DND-41 (cell line): ENCODE data around the gene FLT3LG.

Experiments used
- ATAC-seq: fragments of 200-7000 bp; cut with Tn5 transposase; 3 replicates; pipeline ENCODE4 v1.9.1; 2021; ENCODE audit warnings: low read depth; ENCODE audit not compliant: insufficient read depth
- DNase-seq: peaks from one replicate; pipeline ENCODE4 v3.0.0-alpha.2; 2020
- H2AFZ ChIP-seq: 2 replicates; pipeline ENCODE4 v1.6.0; 2012; ENCODE audit warnings: low read depth, low read length
- H3K27ac ChIP-seq: 2 replicates; pipeline ENCODE4 v1.5.1; 2012; ENCODE audit warnings: low read length, inconsistent platforms
- H3K27me3 ChIP-seq: fragments of 200-600 bp; sonication (generic); 2 replicates; pipeline ENCODE4 v1.6.0; 2012; ENCODE audit warnings: low read length, mild to moderate bottlenecking, inconsistent platforms; ENCODE audit not compliant: insufficient read depth, poor library complexity
- H3K36me3 ChIP-seq: 2 replicates; pipeline ENCODE4 v1.5.1; 2012; ENCODE audit warnings: low read length, inconsistent platforms; ENCODE audit not compliant: insufficient read depth
- H3K4me1 ChIP-seq: 2 replicates; pipeline ENCODE4 v1.5.1; 2012; ENCODE audit warnings: mild to moderate bottlenecking, low read length; ENCODE audit not compliant: insufficient read depth
- H3K4me2 ChIP-seq: 2 replicates; pipeline ENCODE4 v1.6.0; 2012; ENCODE audit warnings: mild to moderate bottlenecking, moderate library complexity, low read length, inconsistent platforms; ENCODE audit not compliant: insufficient read depth
- H3K4me3 ChIP-seq, 2 experiments: fragments of 200-600 bp in 1 of 2; shearing (Covaris generic) in 1 of 2; 2 replicates each; pipeline ENCODE4 v1.5.1; 2012 to 2016; ENCODE audit warnings: inconsistent platforms in 2 of 2, low read length in 2 of 2, mild to moderate bottlenecking in 2 of 2, low read depth in 1 of 2, moderate library complexity in 1 of 2
- H3K79me2 ChIP-seq: 2 replicates; pipeline ENCODE4 v1.6.0; 2012; ENCODE audit warnings: low read length, inconsistent platforms; ENCODE audit not compliant: insufficient read depth
- H3K9ac ChIP-seq: 2 replicates; pipeline ENCODE4 v1.6.0; 2012; ENCODE audit warnings: low read depth, mild to moderate bottlenecking, inconsistent platforms, low read length, moderate library complexity
- H3K9me3 ChIP-seq: 2 replicates; pipeline ENCODE4 v1.5.1; 2012; ENCODE audit warnings: low read length, moderate library complexity, mild to moderate bottlenecking, inconsistent platforms; ENCODE audit not compliant: insufficient read depth, severe bottlenecking
- H4K20me1 ChIP-seq: 2 replicates; pipeline ENCODE4 v1.6.0; 2012; ENCODE audit warnings: low read length; ENCODE audit not compliant: insufficient read depth
- EZH2 ChIP-seq: IDR thresholded peaks from 3 replicates; pipeline ENCODE4 v1.6.1; 2012; ENCODE audit warnings: borderline replicate concordance, low read depth, mild to moderate bottlenecking, moderate library complexity, low read length, inconsistent platforms; ENCODE audit not compliant: severe bottlenecking
- TF ChIP-seq, protein P1 (sequence below): IDR thresholded peaks from 2 replicates; pipeline ENCODE4 v1.5.1; 2012; ENCODE audit warnings: borderline replicate concordance, low read length, moderate library complexity, mild to moderate bottlenecking; ENCODE audit not compliant: poor library complexity, severe bottlenecking; ENCODE audit errors: extremely low read depth

Gene FLT3LG

GRCh38 chr19:49496574-49497008 is 22.6 kb downstream of the FLT3LG start:
- TF ChIP-seq, protein P1, sequence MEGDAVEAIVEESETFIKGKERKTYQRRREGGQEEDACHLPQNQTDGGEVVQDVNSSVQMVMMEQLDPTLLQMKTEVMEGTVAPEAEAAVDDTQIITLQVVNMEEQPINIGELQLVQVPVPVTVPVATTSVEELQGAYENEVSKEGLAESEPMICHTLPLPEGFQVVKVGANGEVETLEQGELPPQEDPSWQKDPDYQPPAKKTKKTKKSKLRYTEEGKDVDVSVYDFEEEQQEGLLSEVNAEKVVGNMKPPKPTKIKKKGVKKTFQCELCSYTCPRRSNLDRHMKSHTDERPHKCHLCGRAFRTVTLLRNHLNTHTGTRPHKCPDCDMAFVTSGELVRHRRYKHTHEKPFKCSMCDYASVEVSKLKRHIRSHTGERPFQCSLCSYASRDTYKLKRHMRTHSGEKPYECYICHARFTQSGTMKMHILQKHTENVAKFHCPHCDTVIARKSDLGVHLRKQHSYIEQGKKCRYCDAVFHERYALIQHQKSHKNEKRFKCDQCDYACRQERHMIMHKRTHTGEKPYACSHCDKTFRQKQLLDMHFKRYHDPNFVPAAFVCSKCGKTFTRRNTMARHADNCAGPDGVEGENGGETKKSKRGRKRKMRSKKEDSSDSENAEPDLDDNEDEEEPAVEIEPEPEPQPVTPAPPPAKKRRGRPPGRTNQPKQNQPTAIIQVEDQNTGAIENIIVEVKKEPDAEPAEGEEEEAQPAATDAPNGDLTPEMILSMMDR = no peak
- no peak for TF ChIP-seq EZH2
- Histone ChIP-seq H3K4me2 (peak overlapping the region; percentile 92), H3K79me2 (peaks cover 36% of the 10 kb centered on the region), H3K27ac (peak overlapping the region; percentile 86), H4K20me1 (peaks cover 34% of the 10 kb centered on the region), H3K9ac (peak overlapping the region; percentile 93), H3K27me3 (no peaks in the 10 kb centered on the region), H3K36me3 (peaks cover 51% of the 10 kb centered on the region), H3K9me3 (no peaks in the 10 kb centered on the region), H2AFZ (peak overlapping the region; percentile 73), H3K4me1 (peaks cover 57% of the 10 kb centered on the region), H3K4me3 (peak overlapping the region; percentile 72 to 82)
- no peak for ATAC-seq
- no peak for DNase-seq

GRCh38 chr19:49497047-49497788 is 23.2 kb downstream of the FLT3LG start:
- Histone ChIP-seq H3K27ac (peak overlapping the region; percentile 86), H3K4me3 (peak overlapping the region; percentile 72 to 82; a peak in 3 of 4 replicates), H3K4me1 (peaks cover 57% of the 10 kb centered on the region), H3K79me2 (peaks cover 36% of the 10 kb centered on the region), H3K9me3 (no peaks in the 10 kb centered on the region), H3K36me3 (peaks cover 45% of the 10 kb centered on the region), H3K9ac (peak overlapping the region; percentile 93), H4K20me1 (peaks cover 29% of the 10 kb centered on the region), H2AFZ (no peak overlapping the region), H3K4me2 (peak overlapping the region; percentile 92), H3K27me3 (no peaks in the 10 kb centered on the region)
- DNase-seq = peak; percentile 62
- no peak for ATAC-seq
- TF ChIP-seq EZH2 = no peak
- TF ChIP-seq, protein P1 = no peak

GRCh38 chr19:49497789-49498103 is 23.7 kb downstream of the FLT3LG start:
- DNase-seq (no peak), ATAC-seq (no peak)
- no peak overlapping the region for H3K27ac ChIP-seq
- H3K4me3 ChIP-seq = peak overlapping the region in 1 of 2 experiments; percentile 72; a peak in 2 of 4 replicates
- TF ChIP-seq, protein P1 = no peak
- no peak for TF ChIP-seq EZH2
- H3K27me3 ChIP-seq = no peaks in the 10 kb centered on the region
- H4K20me1 ChIP-seq = peaks cover 29% of the 10 kb centered on the region
- H3K36me3 ChIP-seq = peaks cover 40% of the 10 kb centered on the region
- no peak overlapping the region for H2AFZ ChIP-seq
- peak overlapping the region; percentile 92 for H3K4me2 ChIP-seq
- H3K79me2 ChIP-seq = peaks cover 36% of the 10 kb centered on the region
- peaks cover 57% of the 10 kb centered on the region for H3K4me1 ChIP-seq
- no peaks in the 10 kb centered on the region for H3K9me3 ChIP-seq
- H3K9ac ChIP-seq = peak overlapping the region; percentile 93
